Endodermal cell (in vitro differentiated cells): Measurements from ENCODE around the gene CHTF18. TPM values are rescaled to one million over a fixed set of nuclear protein-coding genes. Genes with fewer than 3 reads are reported as not detected.

Experiments used
- DNase-seq: peaks from one replicate; pipeline ENCODE4 v3.0.0-alpha.2; 2017
- H3K27ac ChIP-seq: 2 replicates; pipeline ENCODE4 v1.5.1; 2013; ENCODE audit warnings: mild to moderate bottlenecking, low read depth, low read length, moderate library complexity
- H3K27me3 ChIP-seq: 2 replicates; pipeline ENCODE4 v1.6.1; 2013; ENCODE audit warnings: mild to moderate bottlenecking, low read length, moderate library complexity; ENCODE audit not compliant: insufficient read depth, control insufficient read depth, poor library complexity, severe bottlenecking
- H3K36me3 ChIP-seq: 2 replicates; pipeline ENCODE4 v1.7.0; 2013; ENCODE audit warnings: mild to moderate bottlenecking, low read length, moderate library complexity; ENCODE audit not compliant: control insufficient read depth, insufficient read depth
- H3K4me1 ChIP-seq: one replicate; pipeline ENCODE4 v1.7.0; 2013; ENCODE audit warnings: low read length; ENCODE audit not compliant: control insufficient read depth, insufficient read depth
- H3K4me3 ChIP-seq: 2 replicates; pipeline ENCODE4 v1.5.1; 2013; ENCODE audit warnings: mild to moderate bottlenecking, low read length, moderate library complexity
- H3K9ac ChIP-seq: 2 replicates; pipeline ENCODE4 v1.6.1; 2013; ENCODE audit warnings: mild to moderate bottlenecking, low read length, moderate library complexity; ENCODE audit not compliant: poor library complexity, severe bottlenecking; ENCODE audit errors: extremely low read depth
- H3K9me3 ChIP-seq: 2 replicates; pipeline ENCODE4 v1.6.1; 2013; ENCODE audit warnings: mild to moderate bottlenecking, low read length, moderate library complexity; ENCODE audit not compliant: control insufficient read depth
- H3K27ac Mint-ChIP-seq: 2 replicates; pipeline ENCODE4 v1.8.0; 2020; ENCODE audit warnings: mixed read lengths
- H3K27me3 Mint-ChIP-seq: 2 replicates; pipeline ENCODE4 v1.8.0; 2021; ENCODE audit warnings: mild to moderate bottlenecking, mixed read lengths; ENCODE audit not compliant: insufficient read depth
- H3K36me3 Mint-ChIP-seq: 2 replicates; pipeline ENCODE4 v1.8.0; 2020; ENCODE audit warnings: low read depth, mixed read lengths
- H3K4me1 Mint-ChIP-seq: 2 replicates; pipeline ENCODE4 v1.8.0; 2020; ENCODE audit warnings: mixed read lengths
- H3K4me3 Mint-ChIP-seq: 2 replicates; pipeline ENCODE4 v1.8.0; 2020; ENCODE audit warnings: mild to moderate bottlenecking, moderate library complexity, mixed read lengths
- H3K9me3 Mint-ChIP-seq: 2 replicates; pipeline ENCODE4 v1.8.0; 2020; ENCODE audit warnings: mild to moderate bottlenecking, mixed read lengths
- CTCF ChIP-seq: fragments of 200-600 bp; sonication (generic); conservative IDR thresholded peaks from 2 replicates; pipeline ENCODE4 v1.5.0; 2021; ENCODE audit warnings: antibody characterized with exemption, mild to moderate bottlenecking
- WGBS, 2 experiments: methylation state at CpG; one replicate each; pipeline versions ENCODE4 v1.1.5 to v1.1.7; 2013; ENCODE audit warnings: missing lambda C conversion rate in 2 of 2, mixed read lengths in 1 of 2; ENCODE audit not compliant: insufficient coverage in 1 of 2, insufficient read length in 1 of 2; 5-methylcytosine and 5-hydroxymethylcytosine counted together
- microRNA-seq: library from miRNA; unstranded; fragments of <30 nt; microRNA quantifications from one replicate; pipeline ENCODE4 v1.2.0, GENCODE V29; 2020; ENCODE audit warnings: borderline microRNAs expressed
- total RNA-seq, 2 donors: library from RNA; stranded (reverse); fragmentation: NEBNext Ultra II Directional in 1 of 2; extraction: Animal tissue kit (Norgen Biotek cat#: 25700) in 1 of 2; gene quantifications; 2 replicates in 1 of 2; 3 replicates in 1 of 2; pipeline ENCODE4 v1.2.1, GENCODE V29; 2021

CHTF18 gene
- total RNA-seq, 2 donors from 2014 or later = 158 to 169 TPM

GRCh38 chr16:847151-847550 lies 58.7 kb downstream of the CHTF18 start:
- no peak overlapping the region for H3K9ac ChIP-seq
- H3K9me3 Mint-ChIP-seq = peaks cover 41% of the 10 kb centered on the region
- H3K36me3 Mint-ChIP-seq = peaks cover 8% of the 10 kb centered on the region
- no peaks in the 10 kb centered on the region for H3K36me3 ChIP-seq
- H3K4me1 Mint-ChIP-seq = no peaks in the 10 kb centered on the region
- peaks cover 19% of the 10 kb centered on the region for H3K9me3 ChIP-seq
- no peak overlapping the region for H3K4me3 Mint-ChIP-seq
- H3K27ac ChIP-seq = no peak overlapping the region
- H3K27ac Mint-ChIP-seq = no peak overlapping the region
- no peaks in the 10 kb centered on the region for H3K27me3 ChIP-seq
- no peak overlapping the region for H3K4me3 ChIP-seq
- WGBS, 2 experiments = 79 to 91% methylated on average over 6 to 10 of the region's 10 CpGs
- no peak for DNase-seq
- H3K4me1 ChIP-seq = no peaks in the 10 kb centered on the region
- peaks cover 7% of the 10 kb centered on the region for H3K27me3 Mint-ChIP-seq
- TF ChIP-seq CTCF = no peak

Small RNA genes within 50 kb of the gene (microRNA-seq; reads per million reads assigned to microRNA genes)
- not detected for gene MIR662

Other genes with a start within 250 kb of the CHTF18 start
- under 1 TPM; 0.29 to 0.62 TPM for gene PRR35, start 228.2 kb upstream of the CHTF18 start, total RNA-seq
- gene NHLRC4, start 221.6 kb upstream of the CHTF18 start, total RNA-seq = 1 to 10 TPM; 1.1 TPM
- gene PIGQ, start 218.7 kb upstream of the CHTF18 start, total RNA-seq = 100 to 1,000 TPM; 128 to 129 TPM
- gene RAB40C, start 198.6 kb upstream of the CHTF18 start, total RNA-seq = 10 to 100 TPM; 21.3 to 25.9 TPM
- 10 to 100 TPM in 1 of 2 donors, 1 to 10 TPM in 1; 7.7 to 11.6 TPM for gene WFIKKN1, start 157.6 kb upstream of the CHTF18 start, total RNA-seq
- 10 to 100 TPM; 72.1 to 79.8 TPM for gene METTL26, start 152.3 kb upstream of the CHTF18 start, total RNA-seq
- 10 to 100 TPM; 22.8 to 34.2 TPM for gene MCRIP2, start 146.8 kb upstream of the CHTF18 start, total RNA-seq
- gene WDR90, start 139.3 kb upstream of the CHTF18 start, total RNA-seq = 100 to 1,000 TPM; 112 to 120 TPM
- gene RHOT2, start 120.5 kb upstream of the CHTF18 start, total RNA-seq = 100 to 1,000 TPM; 180 to 193 TPM
- 1 to 10 TPM; 3.7 to 5.1 TPM for gene RHBDL1, start 112.9 kb upstream of the CHTF18 start, total RNA-seq
- gene STUB1, start 108.2 kb upstream of the CHTF18 start, total RNA-seq = 100 to 1,000 TPM; 105 to 124 TPM
- gene JMJD8, start 104.3 kb upstream of the CHTF18 start, total RNA-seq = 10 to 100 TPM; 48.8 to 55.6 TPM
- gene WDR24, start 98.2 kb upstream of the CHTF18 start, total RNA-seq = 10 to 100 TPM; 20.8 to 21.5 TPM
- 1 to 10 TPM in 1 of 2 donors, under 1 TPM in 1; 0.38 to 2.2 TPM for gene FBXL16, start 82.8 kb upstream of the CHTF18 start, total RNA-seq
- 10 to 100 TPM; 33.4 to 38.5 TPM for gene METRN, start 73.5 kb upstream of the CHTF18 start, total RNA-seq
- 10 to 100 TPM; 36.9 to 40.6 TPM for gene ANTKMT, start 67.5 kb upstream of the CHTF18 start, total RNA-seq
- 1 to 10 TPM; 6.5 to 8.1 TPM for gene CCDC78, start 62.2 kb upstream of the CHTF18 start, total RNA-seq
- 10 to 100 TPM in 1 of 2 donors, 1 to 10 TPM in 1; 8.9 to 11.4 TPM for gene HAGHL, start 61.5 kb upstream of the CHTF18 start, total RNA-seq
- 10 to 100 TPM; 41.4 to 43.3 TPM for gene CIAO3, start 47.6 kb upstream of the CHTF18 start, total RNA-seq
- gene MSLN, start 27.9 kb upstream of the CHTF18 start, total RNA-seq = under 1 TPM; 0.42 to 0.86 TPM
- 10 to 100 TPM; 24.1 to 34.4 TPM for gene RPUSD1, start 239 bp upstream of the CHTF18 start, total RNA-seq
- not detected for gene GNG13, start 12.1 kb downstream of the CHTF18 start, total RNA-seq
- 10 to 100 TPM; 13.7 to 15.1 TPM for gene LMF1, start 182.4 kb downstream of the CHTF18 start, total RNA-seq
- gene SOX8, start 193.2 kb downstream of the CHTF18 start, total RNA-seq = 1 to 10 TPM in 1 of 2 donors, under 1 TPM in 1; 0.69 to 5.1 TPM